HuH-7 (cell line): ENCODE results near the gene EIF4E1B.

Experiments used
- DNase-seq: peaks from one replicate; pipeline ENCODE4 v3.0.0; 2011; ENCODE audit warnings: low spot score

The EIF4E1B gene

DNA sequence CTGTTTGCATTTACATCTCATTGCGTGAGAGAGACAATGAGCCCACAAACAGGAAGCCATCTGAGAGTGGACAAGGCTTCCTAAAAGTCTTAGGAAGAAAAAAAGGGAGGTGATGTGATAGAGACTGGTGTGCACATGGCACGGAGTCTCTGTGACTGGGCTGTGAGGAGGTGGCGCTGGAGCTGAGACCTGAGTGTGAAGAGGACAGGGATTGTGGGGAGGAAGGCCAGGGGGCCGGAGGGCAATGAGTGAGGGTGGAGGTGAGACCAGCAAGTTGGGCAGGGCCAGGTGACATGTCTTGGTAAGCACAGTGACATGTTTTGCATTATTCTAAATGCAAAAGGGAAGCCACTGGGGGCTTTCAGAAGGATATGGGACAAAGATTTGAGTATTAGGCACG, 61.9 kb downstream of the EIF4E1B start:
- DNase-seq = no peak

GRCh38 chr5:176692839-176693476, 62.5 kb downstream of the EIF4E1B start:
- DNase-seq = no peak

DNA sequence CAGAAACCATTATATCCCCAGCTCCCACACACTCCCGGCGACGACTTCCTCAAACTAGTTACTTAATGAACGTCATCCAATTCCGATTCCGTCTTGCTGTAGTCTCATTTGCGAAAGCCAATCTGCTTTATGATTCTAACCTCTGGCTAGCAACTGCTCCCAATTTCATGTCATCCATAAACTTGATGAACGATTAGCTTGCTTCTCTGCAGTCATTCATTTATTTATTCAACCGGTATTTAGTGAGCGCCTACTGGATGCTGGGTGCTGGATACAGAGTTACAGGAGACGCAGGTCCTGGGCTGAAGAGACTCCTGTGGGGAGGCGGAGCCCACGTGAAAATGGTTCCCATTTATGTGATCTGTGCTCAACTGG, 63.0 kb downstream of the EIF4E1B start:
- DNase-seq = no peak

GRCh38 chr5:176694146-176694545, 63.7 kb downstream of the EIF4E1B start:
- DNase-seq = no peak

GRCh38 chr5:176694631-176695030, 64.2 kb downstream of the EIF4E1B start:
- DNase-seq = no peak

DNA sequence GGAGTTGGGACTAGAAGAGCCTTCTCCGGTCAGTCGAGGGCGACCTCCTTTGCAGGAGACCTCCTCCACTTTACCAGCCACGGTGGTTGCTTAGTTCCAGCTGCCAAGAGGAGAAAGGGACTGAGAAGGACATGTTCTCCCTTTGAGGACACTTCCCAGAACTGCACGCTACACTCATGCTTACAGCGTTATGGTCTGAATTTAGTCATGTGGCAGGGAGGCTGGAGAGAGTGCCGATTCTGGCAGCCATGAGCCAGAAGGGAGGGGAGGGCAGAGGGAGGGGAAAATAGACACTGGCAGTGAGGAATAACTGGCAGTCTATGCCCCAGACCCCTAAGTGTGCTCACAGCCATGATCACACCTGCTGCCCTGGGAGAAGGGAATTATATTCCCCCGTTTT, 64.6 kb downstream of the EIF4E1B start:
- no peak for DNase-seq
